IMR-90 (cell line): ENCODE results near the gene GNAO1. TPM values are rescaled to one million over a fixed set of nuclear protein-coding genes. Genes with fewer than 3 reads are reported as not detected.

Experiments used
- ATAC-seq: fragments of 200-7000 bp; cut with Tn5 transposase; 2 replicates; pipeline ENCODE4 v1.9.1; 2020; ENCODE audit warnings: low read depth, mild to moderate bottlenecking, moderate library complexity
- BruUV-seq: library from RNA; stranded (reverse); fragments of 400-500 nt; replicated peaks from 2 replicates; lab custom pipeline; 2021; lab: Mats Ljungman, UMichigan
- CTCF ChIA-PET: fragments of 300-600 bp; formaldehyde crosslinking; extraction: SDS; loops from one replicate; lab custom pipeline; 2021; ENCODE audit warnings: antibody characterized with exemption; lab: Yijun Ruan, JAX
- POLR2A ChIA-PET: fragments of 300-600 bp; sonication (Branson Sonifier 250); formaldehyde crosslinking; loops from one replicate; lab custom pipeline; 2022; ENCODE audit warnings: antibody characterized with exemption; ENCODE audit not compliant: unreplicated experiment; lab: Charles Lee
- DNase-seq: peaks from one replicate; pipeline ENCODE4 v3.0.0; 2013
- H2AFZ ChIP-seq: replicated peaks from 2 replicates; pipeline ENCODE3; 2013; ENCODE audit warnings: low read length, mild to moderate bottlenecking; ENCODE audit not compliant: poor library complexity
- H2AK5ac ChIP-seq: 2 replicates; pipeline ENCODE4 v1.6.1; 2013; ENCODE audit warnings: low read depth, low read length, inconsistent platforms
- H2AK9ac ChIP-seq: replicated peaks from 2 replicates; pipeline ENCODE3; 2013; ENCODE audit warnings: mild to moderate bottlenecking, low read depth, low read length, moderate library complexity; ENCODE audit not compliant: poor library complexity
- H2BK120ac ChIP-seq: 2 replicates; pipeline ENCODE4 v1.6.1; 2013; ENCODE audit warnings: low read depth, low read length, inconsistent platforms
- H2BK15ac ChIP-seq: 3 replicates; pipeline ENCODE4 v1.6.1; 2013; ENCODE audit warnings: low read depth, low read length, inconsistent platforms
- H2BK20ac ChIP-seq: 2 replicates; pipeline ENCODE4 v1.6.1; 2013; ENCODE audit warnings: low read depth, mild to moderate bottlenecking, inconsistent platforms, low read length, moderate library complexity
- H2BK5ac ChIP-seq: 2 replicates; pipeline ENCODE4 v1.6.1; 2013; ENCODE audit warnings: mild to moderate bottlenecking, low read depth, low read length, inconsistent platforms; ENCODE audit not compliant: poor library complexity, severe bottlenecking
- H3K14ac ChIP-seq: replicated peaks from 2 replicates; pipeline ENCODE4 v1.6.1; 2013; ENCODE audit warnings: low read depth, low read length, inconsistent platforms
- H3K18ac ChIP-seq: 2 replicates; pipeline ENCODE4 v1.6.1; 2013; ENCODE audit warnings: low read depth, low read length, control low read depth
- H3K23ac ChIP-seq: 2 replicates; pipeline ENCODE4 v1.6.1; 2013; ENCODE audit warnings: low read depth, low read length, inconsistent platforms
- H3K27ac ChIP-seq: 2 replicates; pipeline ENCODE4 v1.5.1; 2013; ENCODE audit warnings: mild to moderate bottlenecking, control low read depth, low read length; ENCODE audit not compliant: insufficient read depth
- H3K27me3 ChIP-seq: 2 replicates; pipeline ENCODE4 v1.6.1; 2013; ENCODE audit warnings: low read length; ENCODE audit not compliant: control insufficient read depth, insufficient read depth
- H3K36me3 ChIP-seq: 2 replicates; pipeline ENCODE4 v1.6.1; 2013; ENCODE audit warnings: low read length, mixed read lengths; ENCODE audit not compliant: control insufficient read depth, insufficient read depth
- H3K4ac ChIP-seq: 2 replicates; pipeline ENCODE4 v1.6.1; 2013; ENCODE audit warnings: low read depth, low read length, inconsistent platforms
- H3K4me1 ChIP-seq: 2 replicates; pipeline ENCODE4 v1.6.1; 2013; ENCODE audit warnings: low read length, mixed read lengths; ENCODE audit not compliant: control insufficient read depth, insufficient read depth
- H3K4me2 ChIP-seq: 2 replicates; pipeline ENCODE4 v1.6.1; 2013; ENCODE audit warnings: low read depth, mild to moderate bottlenecking, control low read depth, low read length, moderate library complexity
- H3K4me3 ChIP-seq: 2 replicates; pipeline ENCODE4 v1.5.1; 2013; ENCODE audit warnings: low read depth, mild to moderate bottlenecking, control low read depth, low read length, moderate library complexity; ENCODE audit not compliant: insufficient read depth
- H3K56ac ChIP-seq: 2 replicates; pipeline ENCODE4 v1.6.1; 2013; ENCODE audit warnings: low read length, inconsistent platforms; ENCODE audit not compliant: insufficient read depth; ENCODE audit errors: extremely low read depth
- H3K79me1 ChIP-seq, 2 experiments: 2 replicates each; pipeline ENCODE4 v1.6.1; 2013; ENCODE audit warnings: low read length in 2 of 2, inconsistent platforms in 1 of 2, low read depth in 1 of 2
- H3K9ac ChIP-seq: 2 replicates; pipeline ENCODE4 v1.6.1; 2013; ENCODE audit warnings: low read depth, low read length, control low read depth
- H3K9me1 ChIP-seq: 2 replicates; pipeline ENCODE4 v1.6.1; 2013; ENCODE audit warnings: low read length, inconsistent platforms; ENCODE audit not compliant: insufficient read depth
- H3K9me3 ChIP-seq: 2 replicates; pipeline ENCODE4 v1.6.1; 2013; ENCODE audit warnings: low read length; ENCODE audit not compliant: control insufficient read depth, insufficient read depth
- H4K20me1 ChIP-seq: 2 replicates; pipeline ENCODE4 v1.6.1; 2013; ENCODE audit warnings: low read length, inconsistent platforms; ENCODE audit not compliant: insufficient read depth
- H4K5ac ChIP-seq: 2 replicates; pipeline ENCODE4 v1.6.1; 2013; ENCODE audit warnings: mild to moderate bottlenecking, low read depth, low read length, control low read depth
- H4K8ac ChIP-seq, 2 experiments: 2 replicates each; pipeline ENCODE4 v1.6.1; 2013; ENCODE audit warnings: low read depth in 2 of 2, low read length in 2 of 2, control low read depth in 1 of 2, inconsistent platforms in 1 of 2
- H4K91ac ChIP-seq: 2 replicates; pipeline ENCODE4 v1.6.1; 2013; ENCODE audit warnings: low read depth, low read length, inconsistent platforms; ENCODE audit not compliant: insufficient read depth
- BHLHE40 ChIP-seq: fragments of 150-350 bp; IDR thresholded peaks from 2 replicates; pipeline ENCODE4 v1.6.1; 2016; ENCODE audit warnings: mild to moderate bottlenecking, low read depth, low read length
- CEBPB ChIP-seq: IDR thresholded peaks from 2 replicates; pipeline ENCODE4 v1.6.1; 2012; ENCODE audit warnings: low read depth, low read length, improper control_type of control experiment
- CHD1 ChIP-seq: IDR thresholded peaks from 2 replicates; pipeline ENCODE4 v1.6.1; 2012; ENCODE audit warnings: low read depth, low read length, improper control_type of control experiment
- CTCF ChIP-seq: conservative IDR thresholded peaks from 2 replicates; pipeline ENCODE4 v1.5.1; 2012; ENCODE audit warnings: mild to moderate bottlenecking, low read depth, low read length, improper control_type of control experiment
- ELK1 ChIP-seq: fragments of 150-350 bp; IDR thresholded peaks from 2 replicates; pipeline ENCODE4 v1.6.1; 2016; ENCODE audit warnings: low read depth, mild to moderate bottlenecking, low read length, moderate library complexity, borderline replicate concordance
- FOS ChIP-seq: fragments of 150-350 bp; IDR thresholded peaks from 2 replicates; pipeline ENCODE4 v1.6.1; 2016; ENCODE audit warnings: low read depth, low read length
- MAFK ChIP-seq: IDR thresholded peaks from 2 replicates; pipeline ENCODE4 v1.6.1; 2012; ENCODE audit warnings: low read depth, low read length, improper control_type of control experiment
- MAZ ChIP-seq: IDR thresholded peaks from 2 replicates; pipeline ENCODE4 v1.6.1; 2012; ENCODE audit warnings: low read depth, mild to moderate bottlenecking, low read length, improper control_type of control experiment, moderate library complexity, borderline replicate concordance
- MXI1 ChIP-seq: IDR thresholded peaks from 2 replicates; pipeline ENCODE4 v1.6.1; 2012; ENCODE audit warnings: low read depth, mild to moderate bottlenecking, low read length, moderate library complexity, borderline replicate concordance
- NFE2L2 ChIP-seq: fragments of 150-350 bp; IDR thresholded peaks from 2 replicates; pipeline ENCODE4 v1.6.1; 2016; ENCODE audit warnings: low read depth, mild to moderate bottlenecking, low read length
- POLR2A ChIP-seq: IDR thresholded peaks from 2 replicates; pipeline ENCODE4 v1.6.1; 2012; ENCODE audit warnings: mild to moderate bottlenecking, low read depth, low read length
- RAD21 ChIP-seq: IDR thresholded peaks from 2 replicates; pipeline ENCODE4 v1.6.1; 2012; ENCODE audit warnings: low read length, improper control_type of control experiment
- RCOR1 ChIP-seq: IDR thresholded peaks from 2 replicates; pipeline ENCODE4 v1.6.1; 2012; ENCODE audit warnings: mild to moderate bottlenecking, low read length, improper control_type of control experiment; ENCODE audit not compliant: insufficient replicate concordance
- RFX5 ChIP-seq: IDR thresholded peaks from 2 replicates; pipeline ENCODE4 v1.8.0; 2012; ENCODE audit warnings: low read depth, mild to moderate bottlenecking, low read length, moderate library complexity
- SMC3 ChIP-seq: fragments of 150-350 bp; IDR thresholded peaks from 2 replicates; pipeline ENCODE4 v1.6.1; 2016; ENCODE audit warnings: low read depth, mild to moderate bottlenecking, antibody characterized with exemption, low read length, moderate library complexity
- USF2 ChIP-seq: fragments of 150-350 bp; IDR thresholded peaks from 2 replicates; pipeline ENCODE4 v1.6.1; 2017; ENCODE audit warnings: mild to moderate bottlenecking, antibody characterized with exemption, low read length, low read depth
- WGBS, 2 experiments: methylation state at CpG; one replicate each; pipeline versions ENCODE4 v1.1.5 to v1.1.7; 2013; ENCODE audit warnings: missing lambda C conversion rate in 2 of 2; ENCODE audit not compliant: insufficient read length in 1 of 2; ENCODE audit errors: extremely low coverage in 2 of 2; 5-methylcytosine and 5-hydroxymethylcytosine counted together
- dilution Hi-C: fragments of 300-500 bp; cut with HindIII; formaldehyde crosslinking; loops from one replicate; pipeline ENCODE4 v1.14.3; 2018; ENCODE audit warnings: low sequenced_read_pairs; ENCODE audit not compliant: unreplicated experiment
- in situ Hi-C: fragments of 300-500 bp; cut with MboI; formaldehyde crosslinking; loops from 3 replicates; pipeline ENCODE4 v1.14.3; 2019; ENCODE audit warnings: low sequenced_read_pairs, inconsistent platforms, mixed read lengths
- intact Hi-C: fragments of 100-400 bp; cut with micrococcal nuclease; formaldehyde crosslinking; loops from 2 replicates; pipeline ENCODE4 v1.10.0; 2022
- polyA plus RNA-seq, 3 experiments: library from polyadenylated mRNA; depleted of rRNA; stranded (reverse); fragments of >200 nt; gene quantifications; 2 replicates each; pipeline ENCODE4 v1.2.3, GENCODE V29; 2012; ENCODE audit warnings: low replicate concordance in 1 of 3
- total RNA-seq: library from RNA; depleted of rRNA; stranded (reverse); fragments of >200 nt; gene quantifications from 2 replicates; pipeline ENCODE4 v1.2.3, GENCODE V29; 2012

The GNAO1 gene
- total and polyA plus RNA-seq, 2 of the 4 experiments (the other 2 are of a cell fraction) = under 0.01 to 0.07 TPM

- in situ Hi-C loops = no loop called here
- WGBS, 2 experiments = 71% methylated on average over 5 of the region's 8 CpGs; no CpG with 5 or more reads in 1 of the 2 experiments
- Histone ChIP-seq H2BK5ac (no peak overlapping the region), H3K79me1 (no peaks in the 10 kb centered on the region), H3K4me1 (no peaks in the 10 kb centered on the region), H3K36me3 (no peaks in the 10 kb centered on the region), H2BK120ac (no peak overlapping the region), H3K4me3 (no peak overlapping the region), H4K5ac (no peak overlapping the region), H3K4ac (no peak overlapping the region), H3K23ac (no peak overlapping the region), H3K27ac (no peak overlapping the region), H2BK15ac (no peak overlapping the region), H2AK5ac (no peak overlapping the region), H4K8ac (no peak overlapping the region), H4K91ac (no peak overlapping the region), H2BK20ac (no peak overlapping the region), H3K9me1 (no peaks in the 10 kb centered on the region; the same call in 1 of the 2 replicates), H3K18ac (no peak overlapping the region), H3K14ac (no peak overlapping the region), H2AFZ (no peak overlapping the region), H3K9ac (no peak overlapping the region), H3K27me3 (peaks cover 2% of the 10 kb centered on the region; the same call in 1 of the 2 replicates), H3K4me2 (no peak overlapping the region), H4K20me1 (no peaks in the 10 kb centered on the region), H3K9me3 (no peaks in the 10 kb centered on the region), H2AK9ac (no peak overlapping the region), H3K56ac (no peak overlapping the region)
- POLR2A ChIA-PET = no interaction called here
- intact Hi-C loops = loop anchor here (1.0 kb wide), 3 partner anchors 24 to 370 kb away; no protein-coding TSS in a partner anchor
- dilution Hi-C loops = no loop called here
- ATAC-seq = no peak
- no peak for DNase-seq
- BruUV-seq = no TSS peak
- CTCF ChIA-PET = interaction anchor here (1.9 kb wide), 1 partner anchor 24 kb away, joined by 7 read pairs; no protein-coding TSS in a partner anchor
- TF ChIP-seq FOS = no peak
- TF ChIP-seq MAFK = no peak
- no peak for TF ChIP-seq CEBPB
- TF ChIP-seq RFX5 = no peak
- no peak for TF ChIP-seq USF2
- TF ChIP-seq BHLHE40 = no peak
- TF ChIP-seq ELK1 = no peak
- no peak for TF ChIP-seq RCOR1
- TF ChIP-seq RAD21 = no peak
- no peak for TF ChIP-seq POLR2A
- TF ChIP-seq MAZ = no peak
- no peak for TF ChIP-seq NFE2L2
- no peak for TF ChIP-seq MXI1
- no peak for TF ChIP-seq SMC3
- TF ChIP-seq CHD1 = no peak
- no peak for TF ChIP-seq CTCF
Measured at GRCh38 chr16:56331915-56332314, 140.6 kb downstream of the GNAO1 start.
